Measurements from ENCODE around the gene CHST3. TPM values are rescaled to one million over a fixed set of nuclear protein-coding genes. Genes with fewer than 3 reads are reported as not detected.

CHST3 gene
- polyA plus RNA-seq, 1 donor (not counting 4 experiments of a cell fraction or from before 2014, with no cell fraction given) = 12.0 TPM

GRCh38 chr10:72061930-72062329 lies 97.7 kb downstream of the CHST3 start:
- no peak for FAIRE-seq
- no peak for DNase-seq (ENCODE audit: low read depth, low spot score)
- Histone ChIP-seq H3K4me3 (ENCODE audit: control insufficient read depth in 2 of 3, extremely low read depth in 1 of 3, insufficient read depth in 2 of 3, low read depth in 1 of 3, low read length in 3 of 3) (no peak overlapping the region), H3K9me1 (ENCODE audit: control insufficient read depth, extremely low read depth, insufficient read depth, low read length) (no peaks in the 10 kb centered on the region), H3K4me1 (ENCODE audit: control insufficient read depth, extremely low read depth, insufficient read depth, low read length) (peaks cover 6% of the 10 kb centered on the region), H3K27me3 (ENCODE audit: control insufficient read depth, extremely low read depth, insufficient read depth, low read length) (peaks cover 13% of the 10 kb centered on the region), H3K9ac (ENCODE audit: control insufficient read depth, extremely low read depth, insufficient read depth, low read length) (no peak overlapping the region), H3K36me3 (ENCODE audit: control insufficient read depth in 2 of 2, extremely low read depth in 1 of 2, insufficient read depth in 2 of 2, low read length in 2 of 2) (no peaks in the 10 kb centered on the region), H3K79me2 (ENCODE audit: control insufficient read depth, insufficient read depth, low read length) (no peaks in the 10 kb centered on the region), H3K9me3 (ENCODE audit: control insufficient read depth, low read depth, low read length) (no peaks in the 10 kb centered on the region), H2AFZ (ENCODE audit: control insufficient read depth, low read length) (no peak overlapping the region), H4K20me1 (ENCODE audit: control insufficient read depth, extremely low read depth, insufficient read depth, low read length) (no peaks in the 10 kb centered on the region), H3K27ac (ENCODE audit: control insufficient read depth, insufficient read depth, low read length) (no peak overlapping the region), H3K4me2 (ENCODE audit: control insufficient read depth, extremely low read depth, insufficient read depth, low read depth, low read length) (no peak overlapping the region)
- dilution Hi-C loops (cut with MboI; ENCODE audit: extremely low pct_ligation_motif_present, low sequenced_read_pairs) = no loop called here
- no peak for TF ChIP-seq EZH2 (IDR thresholded peaks at IDR 0.05; ENCODE audit: low read length)
- TF ChIP-seq CTCF (optimal IDR thresholded peaks at IDR 0.05 in 1 of 3, IDR thresholded peaks at IDR 0.05 in 1 of 3, conservative IDR thresholded peaks at IDR 0.05 in 1 of 3; ENCODE audit: extremely low read depth in 1 of 3, insufficient read depth in 2 of 3, low read length in 3 of 3) = no peak

- Histone ChIP-seq H3K9me1 (ENCODE audit: control insufficient read depth, extremely low read depth, insufficient read depth, low read length) (no peaks in the 10 kb centered on the region), H3K27me3 (ENCODE audit: control insufficient read depth, extremely low read depth, insufficient read depth, low read length) (peaks cover 13% of the 10 kb centered on the region), H3K9ac (ENCODE audit: control insufficient read depth, extremely low read depth, insufficient read depth, low read length) (no peak overlapping the region), H3K4me3 (ENCODE audit: control insufficient read depth in 2 of 3, extremely low read depth in 1 of 3, insufficient read depth in 2 of 3, low read depth in 1 of 3, low read length in 3 of 3) (no peak overlapping the region), H3K4me1 (ENCODE audit: control insufficient read depth, extremely low read depth, insufficient read depth, low read length) (peaks cover 6% of the 10 kb centered on the region), H3K36me3 (ENCODE audit: control insufficient read depth in 2 of 2, extremely low read depth in 1 of 2, insufficient read depth in 2 of 2, low read length in 2 of 2) (no peaks in the 10 kb centered on the region), H3K9me3 (ENCODE audit: control insufficient read depth, low read depth, low read length) (no peaks in the 10 kb centered on the region), H3K27ac (ENCODE audit: control insufficient read depth, insufficient read depth, low read length) (no peak overlapping the region), H4K20me1 (ENCODE audit: control insufficient read depth, extremely low read depth, insufficient read depth, low read length) (no peaks in the 10 kb centered on the region), H3K4me2 (ENCODE audit: control insufficient read depth, extremely low read depth, insufficient read depth, low read depth, low read length) (no peak overlapping the region), H3K79me2 (ENCODE audit: control insufficient read depth, insufficient read depth, low read length) (no peaks in the 10 kb centered on the region), H2AFZ (ENCODE audit: control insufficient read depth, low read length) (no peak overlapping the region)
- TF ChIP-seq EZH2 (IDR thresholded peaks at IDR 0.05; ENCODE audit: low read length) = no peak
- TF ChIP-seq CTCF (optimal IDR thresholded peaks at IDR 0.05 in 1 of 3, IDR thresholded peaks at IDR 0.05 in 1 of 3, conservative IDR thresholded peaks at IDR 0.05 in 1 of 3; ENCODE audit: extremely low read depth in 1 of 3, insufficient read depth in 2 of 3, low read length in 3 of 3) = no peak
- no peak for DNase-seq (ENCODE audit: low read depth, low spot score)
- dilution Hi-C loops (cut with MboI; ENCODE audit: extremely low pct_ligation_motif_present, low sequenced_read_pairs) = no loop called here
- no peak for FAIRE-seq
Measured at GRCh38 chr10:72062382-72062781, 98.2 kb downstream of the CHST3 start.

Other genes starting within 250 kb of the CHST3 start
- not detected in 3 replicates for gene C10orf105, start 244.6 kb upstream of the CHST3 start, polyA plus RNA-seq
- 8.1 to 17.1 TPM (median 11.7 TPM) in 3 replicates for gene VSIR, start 190.9 kb upstream of the CHST3 start, polyA plus RNA-seq
- 1,046 to 1,773 TPM (median 1,075 TPM) in 3 replicates for gene PSAP, start 113.1 kb upstream of the CHST3 start, polyA plus RNA-seq
- 0.03 to 0.18 TPM (median 0.14 TPM) in 3 replicates for gene SPOCK2, start 124.2 kb downstream of the CHST3 start, polyA plus RNA-seq

Measured in keratinocyte (primary cell).